ENCODE measurements around the gene SKA1.
"Not testable (repeated sequence)": the region's sequence is repeated elsewhere in the genome, so short reads cannot be mapped to it uniquely, and the experiment has no call there.

The SKA1 gene

GRCh38 chr18:50429207-50429948, 54.5 kb downstream of the SKA1 start:
- peak in 1 of 3 donors; percentile 9 for DNase-seq (ENCODE audit: low read depth in 3 of 3)

GRCh38 chr18:50432915-50433314, 58.1 kb downstream of the SKA1 start:
- no peak for DNase-seq (ENCODE audit: low read depth in 3 of 3)

GRCh38 chr18:50436742-50437141, 61.9 kb downstream of the SKA1 start:
- not testable (repeated sequence) for DNase-seq (ENCODE audit: low read depth in 3 of 3)

- no peak for DNase-seq (ENCODE audit: low read depth in 3 of 3)
These were observed 64.7 kb downstream of the SKA1 start for GRCh38 chr18:50439460-50440015.

GRCh38 chr18:50441016-50441415, 66.2 kb downstream of the SKA1 start:
- no peak for DNase-seq (ENCODE audit: low read depth in 3 of 3)

GRCh38 chr18:50441501-50441900, 66.7 kb downstream of the SKA1 start:
- no peak for DNase-seq (ENCODE audit: low read depth in 3 of 3)

All from stimulated activated CD4-positive, alpha-beta T cell treated with anti-CD3 and anti-CD28 coated beads, TNF-alpha, amount 100 ng/mL, for 48 hours (primary cell).